ENCODE results near the gene FUZ.

Gene FUZ

GRCh38 chr19:49761249-49761624, 51.9 kb downstream of the FUZ start:
- Mint-ChIP-seq H3K27me3 (ENCODE audit: low read depth) (no peaks in the 10 kb centered on the region), H3K9me3 (peaks cover 1% of the 10 kb centered on the region), H3K36me3 (ENCODE audit: low read depth) (no peaks in the 10 kb centered on the region), H3K27ac (peak overlapping the region; percentile 59), H3K4me3 (peak overlapping the region; percentile 10), H3K4me1 (ENCODE audit: low read depth) (peaks cover 5% of the 10 kb centered on the region)

DNA sequence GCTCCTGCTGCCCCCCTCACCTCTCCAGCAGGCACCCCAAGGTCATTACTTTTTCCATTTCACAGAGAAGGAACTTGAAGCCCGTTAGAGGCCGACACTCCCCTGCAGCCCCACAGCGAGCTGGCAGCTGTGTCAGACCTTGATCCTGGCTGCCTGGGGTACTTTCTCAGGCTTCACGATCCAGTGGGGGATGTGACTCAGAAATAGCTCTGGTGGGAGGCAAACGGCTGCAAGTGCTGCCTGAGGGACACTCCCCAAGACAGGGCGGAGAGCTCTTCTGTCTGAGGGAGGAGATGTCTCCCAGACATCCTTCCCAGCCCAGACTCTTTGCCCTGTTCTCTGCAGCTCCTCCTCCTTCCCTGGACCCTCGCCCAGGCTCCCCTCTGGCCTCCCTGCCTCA, 54.8 kb downstream of the FUZ start:
- Mint-ChIP-seq H3K9me3 (peaks cover 3% of the 10 kb centered on the region), H3K27me3 (ENCODE audit: low read depth) (no peaks in the 10 kb centered on the region), H3K4me3 (no peak overlapping the region), H3K4me1 (ENCODE audit: low read depth) (no peaks in the 10 kb centered on the region), H3K27ac (no peak overlapping the region), H3K36me3 (ENCODE audit: low read depth) (no peaks in the 10 kb centered on the region)
